Effector CD4-positive, alpha-beta T cell (primary cell): ENCODE results near the gene CYTH4.
"Not testable (repeated sequence)": the region's sequence is repeated elsewhere in the genome, so short reads cannot be mapped to it uniquely, and the experiment has no call there.

Experiments used
- DNase-seq: peaks from one replicate; pipeline ENCODE4 v3.0.0-alpha.2; 2020

Gene CYTH4

DNA sequence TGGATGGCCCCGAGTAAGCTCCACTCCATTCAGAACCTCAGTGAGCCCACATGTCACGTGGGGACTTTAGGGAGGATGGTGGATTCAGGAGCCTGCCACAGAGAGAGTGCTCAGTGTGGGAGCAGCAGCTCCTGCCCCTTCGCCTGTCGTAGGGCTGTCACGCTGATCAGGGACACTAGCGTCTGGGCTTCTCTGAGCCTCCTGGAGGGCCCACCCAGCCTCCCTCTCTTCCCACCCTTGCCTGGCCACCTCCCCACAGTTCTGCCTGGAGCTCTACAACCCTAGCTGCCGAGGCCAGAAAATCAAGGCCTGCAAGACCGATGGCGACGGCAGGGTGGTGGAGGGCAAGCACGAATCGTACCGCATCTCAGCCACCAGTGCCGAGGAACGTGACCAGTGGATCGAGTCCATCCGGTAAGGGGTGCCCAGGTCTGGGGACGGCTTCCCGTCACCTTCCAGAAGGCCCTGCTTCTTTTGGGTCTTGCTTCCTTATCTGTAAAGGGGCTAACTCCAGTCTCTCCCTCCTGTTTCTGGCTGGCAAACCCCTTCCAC is 29.5 kb downstream of the CYTH4 start:
- no peak for DNase-seq

- DNase-seq, result no peak
Observed at GRCh38 chr22:37312549-37313183, 30.4 kb downstream of the CYTH4 start.

GRCh38 chr22:37313376-37314314 is 31.3 kb downstream of the CYTH4 start:
- DNase-seq, result no peak

GRCh38 chr22:37314315-37315074 is 32.2 kb downstream of the CYTH4 start:
- DNase-seq, result no peak

- DNase-seq, result no peak
Observed at GRCh38 chr22:37316405-37316804, 34.1 kb downstream of the CYTH4 start.

DNA sequence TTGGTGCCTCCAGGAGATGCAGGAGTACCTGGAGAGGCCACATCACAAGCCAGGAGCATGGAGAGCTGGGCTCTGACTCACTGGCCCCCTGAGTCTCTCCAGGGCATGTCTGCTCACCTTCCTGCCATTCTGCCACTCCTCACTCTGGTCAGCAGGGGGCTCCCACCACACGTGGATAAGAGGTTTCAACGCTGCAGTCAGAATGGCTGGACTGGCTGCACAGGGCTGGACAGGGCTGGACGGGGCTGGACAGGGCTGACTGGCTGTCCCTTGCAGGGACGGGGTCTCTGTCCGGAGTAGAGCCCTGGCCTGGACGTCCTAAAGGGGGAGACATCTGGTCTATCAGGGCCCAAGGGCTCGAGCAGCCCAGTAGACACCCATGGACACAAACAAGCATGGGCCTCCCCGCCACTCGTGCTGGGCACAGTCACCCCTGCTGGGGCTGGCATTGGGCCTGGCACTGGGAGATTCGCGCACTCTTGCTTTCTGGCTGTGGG is 34.6 kb downstream of the CYTH4 start:
- DNase-seq, result peak; percentile 63

DNA sequence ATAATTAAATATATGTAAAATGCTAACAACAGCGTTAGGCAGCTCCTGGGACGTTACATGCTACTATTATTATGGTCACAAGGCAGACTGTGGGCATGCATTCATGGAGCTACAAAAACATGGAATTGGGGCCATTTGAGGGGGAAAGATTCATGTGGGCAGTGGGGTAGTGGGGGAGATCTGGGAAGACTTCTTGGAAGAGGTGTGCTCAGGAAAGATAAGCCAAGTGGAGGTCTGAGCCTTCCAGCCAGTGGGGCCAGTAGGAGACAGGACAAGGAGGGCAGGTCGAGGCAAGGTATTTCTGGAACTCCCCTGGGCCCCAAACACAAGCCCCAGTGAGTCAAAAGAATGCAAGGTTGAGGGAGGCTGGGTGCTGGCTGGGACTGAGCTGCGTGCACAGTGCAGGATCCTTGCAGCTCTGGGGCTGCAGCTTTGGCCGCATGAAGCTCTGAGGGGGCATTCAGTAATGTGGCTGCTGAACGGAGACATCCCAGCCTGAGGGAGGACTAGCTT is 35.4 kb downstream of the CYTH4 start:
- DNase-seq, result no peak

- DNase-seq, result no peak
Observed at GRCh38 chr22:37318364-37319109, 36.2 kb downstream of the CYTH4 start.

DNA sequence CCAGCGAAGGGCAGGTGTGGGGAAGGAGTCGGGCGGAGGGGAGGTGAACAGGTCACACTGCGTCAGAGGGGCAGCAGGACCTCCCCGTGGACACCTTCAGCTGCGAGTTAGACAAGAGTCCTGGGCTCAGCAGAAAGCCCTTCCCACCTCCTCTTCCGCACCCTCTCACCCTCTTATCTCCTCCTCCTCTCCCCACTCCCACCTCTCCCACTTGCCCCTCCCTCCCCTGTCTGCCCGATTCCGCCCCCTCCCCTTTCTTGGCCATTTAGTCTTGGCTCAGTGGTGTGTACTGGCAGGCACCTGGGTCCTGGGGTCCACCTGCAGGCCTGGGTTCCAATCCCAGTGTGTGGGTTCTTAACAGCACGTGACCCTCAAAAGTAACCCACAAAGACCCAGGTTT is 37.2 kb downstream of the CYTH4 start:
- no peak for DNase-seq

- no peak for DNase-seq
Observed at GRCh38 chr22:37320726-37321677, 38.7 kb downstream of the CYTH4 start.

DNA sequence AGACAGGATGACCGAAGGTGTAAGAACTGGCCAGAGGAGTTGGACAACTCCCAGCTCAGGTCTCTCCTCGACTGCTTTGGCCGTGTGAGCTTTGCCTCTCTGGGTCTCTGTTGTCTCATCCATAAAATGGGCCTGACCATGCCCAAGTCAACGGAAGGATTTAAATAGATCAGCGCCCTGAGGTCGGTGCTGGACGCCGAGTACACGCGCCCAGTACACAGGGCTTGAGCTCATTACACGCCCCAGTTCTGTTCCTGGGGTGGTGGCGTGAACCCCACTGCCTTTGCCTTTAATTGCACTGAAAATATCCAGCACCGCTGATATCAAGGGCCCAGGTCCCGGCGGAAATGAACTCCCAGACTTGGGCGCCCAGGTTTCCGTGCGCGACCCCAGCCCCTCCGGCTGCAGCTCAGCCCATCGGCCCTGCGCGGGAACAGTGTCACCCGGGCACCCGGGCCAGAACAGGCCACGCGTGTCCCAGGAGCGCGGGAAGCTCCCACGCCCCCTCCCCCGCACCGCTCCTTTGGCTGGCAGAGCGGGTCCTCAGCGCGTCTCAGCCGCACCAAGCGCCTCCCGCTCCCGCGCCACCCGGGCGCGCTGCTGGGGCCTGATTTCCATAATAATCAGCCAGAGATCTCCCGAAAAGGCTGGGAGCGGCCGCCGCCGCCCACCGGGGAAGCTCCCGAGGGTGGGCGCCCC is 42.2 kb downstream of the CYTH4 start:
- no peak for DNase-seq

GRCh38 chr22:37325039-37325395 is 42.7 kb downstream of the CYTH4 start:
- DNase-seq, result no peak

- DNase-seq, result no peak
Observed at GRCh38 chr22:37326726-37327125, 44.4 kb downstream of the CYTH4 start.

GRCh38 chr22:37328017-37328416 is 45.7 kb downstream of the CYTH4 start:
- DNase-seq, result no peak

DNA sequence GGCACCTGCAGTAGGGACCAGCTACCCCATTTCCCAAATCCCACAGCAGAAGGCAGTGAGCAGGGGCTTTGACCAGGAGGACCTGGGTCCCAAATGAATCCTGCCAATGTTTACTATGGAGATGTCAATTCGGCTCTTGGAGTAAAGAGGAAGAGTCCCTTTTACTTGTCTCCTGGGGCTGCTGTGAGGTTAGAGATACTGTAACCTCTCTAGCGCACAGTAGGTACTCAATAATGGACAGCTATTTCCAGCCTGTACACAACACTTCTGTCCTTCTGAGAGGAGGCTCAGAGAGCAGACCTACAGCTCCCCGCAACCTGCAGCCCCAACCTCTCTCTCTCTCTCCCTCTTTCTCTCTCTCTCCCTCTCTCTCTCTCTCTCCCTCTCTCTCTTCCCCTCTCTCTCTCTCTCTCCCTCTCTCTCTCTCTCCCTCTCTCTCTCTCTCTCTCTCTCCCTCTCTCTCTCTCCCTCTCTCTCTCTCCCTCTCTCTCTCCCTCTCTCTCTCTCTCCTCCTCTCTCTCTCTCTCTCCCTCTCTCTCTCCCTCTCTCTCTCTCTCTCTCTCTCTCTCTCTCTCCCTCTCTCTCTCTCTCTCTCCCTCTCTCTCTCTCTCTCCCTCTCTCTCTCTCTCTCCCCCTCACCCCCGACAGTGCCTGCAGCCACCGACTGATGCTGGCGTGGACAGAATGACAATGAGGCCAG is 46.4 kb downstream of the CYTH4 start:
- DNase-seq, result not testable (repeated sequence)

GRCh38 chr22:37329238-37330140 is 47.2 kb downstream of the CYTH4 start:
- no peak for DNase-seq

- DNase-seq, result no peak
Observed at GRCh38 chr22:37330200-37331033, 48.1 kb downstream of the CYTH4 start.
